Transverse colon (tissue), 3 donors: ENCODE results near the gene LYRM7.
"Not testable (repeated sequence)": the region's sequence is repeated elsewhere in the genome, so short reads cannot be mapped to it uniquely, and the experiment has no call there.

Experiments
- CTCF ChIP-seq, 5 experiments: fragments of 200-600 bp in 3 of 5; fragments of 450-650 bp in 2 of 5; sonication (generic) in 3 of 5; IDR thresholded peaks; 1 replicate in 2 of 5; 2 replicates in 3 of 5; pipeline ENCODE4 v1.5.1; 2016 to 2017; ENCODE audit warnings: antibody characterized with exemption in 5 of 5, inconsistent platforms in 3 of 5, mild to moderate bottlenecking in 2 of 5, moderate library complexity in 1 of 5
- EP300 ChIP-seq: sonication (generic); formaldehyde crosslinking; IDR thresholded peaks from one replicate; pipeline ENCODE4 v1.6.1; 2017; ENCODE audit warnings: antibody characterized with exemption, low read depth
- POLR2A ChIP-seq: fragments of 450-650 bp; IDR thresholded peaks from one replicate; pipeline ENCODE4 v1.6.1; 2016; ENCODE audit warnings: antibody characterized with exemption, mild to moderate bottlenecking, moderate library complexity

- TF ChIP-seq POLR2A; CTCF (IDR thresholded peaks at IDR 0.05); EP300: not testable (repeated sequence)
Observed at GRCh38 chr5:131193897-131194296, 23.2 kb downstream of the LYRM7 start.
